Smooth muscle cell (in vitro differentiated cells): ENCODE results near the gene SLC2A8. TPM values are rescaled to one million over a fixed set of nuclear protein-coding genes. Genes with fewer than 3 reads are reported as not detected.

Source experiments
- DNase-seq: peaks from one replicate; lab custom pipeline; 2025; ENCODE audit not compliant: unreplicated experiment; lab: John Stamatoyannopoulos, UW
- H2AFZ ChIP-seq: fragments of 200-600 bp; sonication (generic); 2 replicates; pipeline ENCODE4 v1.6.0; 2016; ENCODE audit warnings: antibody characterized with exemption, low read depth, mild to moderate bottlenecking
- H3F3A ChIP-seq: fragments of 200-600 bp; sonication (generic); 2 replicates; pipeline ENCODE4 v1.6.0; 2017; ENCODE audit warnings: antibody characterized with exemption, low read depth
- H3K27ac ChIP-seq: fragments of 200-600 bp; sonication (generic); 2 replicates; pipeline ENCODE4 v1.5.1; 2016; ENCODE audit warnings: low read depth, mild to moderate bottlenecking
- H3K27me3 ChIP-seq: fragments of 200-600 bp; sonication (generic); 2 replicates; pipeline ENCODE4 v1.6.1; 2016; ENCODE audit warnings: low read depth, mild to moderate bottlenecking
- H3K36me3 ChIP-seq: fragments of 200-600 bp; sonication (generic); 2 replicates; pipeline ENCODE4 v1.5.1; 2016; ENCODE audit warnings: low read depth
- H3K4me1 ChIP-seq: fragments of 200-600 bp; sonication (generic); 2 replicates; pipeline ENCODE4 v1.5.1; 2016; ENCODE audit warnings: low read depth
- H3K4me2 ChIP-seq: fragments of 200-600 bp; sonication (generic); 2 replicates; pipeline ENCODE4 v1.6.0; 2016; ENCODE audit warnings: mild to moderate bottlenecking
- H3K4me3 ChIP-seq: fragments of 200-600 bp; sonication (generic); 2 replicates; pipeline ENCODE4 v1.5.1; 2016; ENCODE audit warnings: mild to moderate bottlenecking
- H3K79me2 ChIP-seq: fragments of 200-600 bp; sonication (generic); 2 replicates; pipeline ENCODE4 v1.6.0; 2016; ENCODE audit warnings: low read depth, mild to moderate bottlenecking
- H3K9ac ChIP-seq: fragments of 200-600 bp; sonication (generic); 2 replicates; pipeline ENCODE4 v1.6.0; 2016; ENCODE audit warnings: low read depth
- H3K9me3 ChIP-seq: fragments of 200-600 bp; sonication (generic); replicated peaks from 2 replicates; pipeline ENCODE4 v1.5.1; 2016; ENCODE audit warnings: low read depth
- H4K20me1 ChIP-seq: fragments of 200-600 bp; sonication (generic); 2 replicates; pipeline ENCODE4 v1.6.0; 2016; ENCODE audit warnings: low read depth
- WGBS: methylation state at CpG from one replicate; pipeline ENCODE4 v1.1.7; 2016; ENCODE audit warnings: low lambda C conversion rate; 5-methylcytosine and 5-hydroxymethylcytosine counted together
- polyA plus RNA-seq: library from polyadenylated mRNA; unstranded; fragments of >200 nt; fragmentation: Nextera tagmentation; extraction: Ambion mirVana; gene quantifications from 2 replicates; pipeline ENCODE4 v1.2.1, GENCODE V29; 2016
- total RNA-seq: library from RNA; depleted of rRNA; stranded (reverse); fragments of >200 nt; gene quantifications from 2 replicates; pipeline ENCODE4 v1.2.3, GENCODE V29; 2014
- TF ChIP-seq, protein P1 (sequence below): fragments of 200-600 bp; sonication (generic); IDR thresholded peaks from 2 replicates; pipeline ENCODE4 v1.5.1; 2017; ENCODE audit warnings: borderline replicate concordance, mild to moderate bottlenecking, antibody characterized with exemption; ENCODE audit not compliant: insufficient read depth, poor library complexity, severe bottlenecking

Gene SLC2A8
- total and polyA plus RNA-seq, 2 experiments from 2014 or later, result 16.9 to 27.7 TPM

GRCh38 chr9:127423934-127424675, 27.1 kb downstream of the SLC2A8 start, which contains the start of gene ZNF79:
Gene ZNF79 (plus strand): TSS chr9:127424382. CDS start chr9:127424788, 406 bp downstream.
- Histone ChIP-seq H3F3A (peaks cover 10% of the 10 kb centered on the region), H3K27ac (peak within 1 kb of the TSS; percentile 72), H3K4me1 (peaks cover 18% of the 10 kb centered on the region), H3K4me3 (peak within 1 kb of the TSS; percentile 77), H3K9me3 (no peaks in the 10 kb centered on the region), H4K20me1 (peaks cover 26% of the 10 kb centered on the region), H3K36me3 (no peaks in the 10 kb centered on the region), H3K79me2 (peaks cover 63% of the 10 kb centered on the region), H3K27me3 (no peaks in the 10 kb centered on the region), H2AFZ (peak within 1 kb of the TSS; percentile 86), H3K9ac (peak within 1 kb of the TSS; percentile 81), H3K4me2 (peak within 1 kb of the TSS; percentile 87)
- DNase-seq, result peak; percentile 86
- WGBS, result under 1% methylated on average over 54 of the region's 54 CpGs
- TF ChIP-seq, protein P1, sequence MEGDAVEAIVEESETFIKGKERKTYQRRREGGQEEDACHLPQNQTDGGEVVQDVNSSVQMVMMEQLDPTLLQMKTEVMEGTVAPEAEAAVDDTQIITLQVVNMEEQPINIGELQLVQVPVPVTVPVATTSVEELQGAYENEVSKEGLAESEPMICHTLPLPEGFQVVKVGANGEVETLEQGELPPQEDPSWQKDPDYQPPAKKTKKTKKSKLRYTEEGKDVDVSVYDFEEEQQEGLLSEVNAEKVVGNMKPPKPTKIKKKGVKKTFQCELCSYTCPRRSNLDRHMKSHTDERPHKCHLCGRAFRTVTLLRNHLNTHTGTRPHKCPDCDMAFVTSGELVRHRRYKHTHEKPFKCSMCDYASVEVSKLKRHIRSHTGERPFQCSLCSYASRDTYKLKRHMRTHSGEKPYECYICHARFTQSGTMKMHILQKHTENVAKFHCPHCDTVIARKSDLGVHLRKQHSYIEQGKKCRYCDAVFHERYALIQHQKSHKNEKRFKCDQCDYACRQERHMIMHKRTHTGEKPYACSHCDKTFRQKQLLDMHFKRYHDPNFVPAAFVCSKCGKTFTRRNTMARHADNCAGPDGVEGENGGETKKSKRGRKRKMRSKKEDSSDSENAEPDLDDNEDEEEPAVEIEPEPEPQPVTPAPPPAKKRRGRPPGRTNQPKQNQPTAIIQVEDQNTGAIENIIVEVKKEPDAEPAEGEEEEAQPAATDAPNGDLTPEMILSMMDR, result no peak

GRCh38 chr9:127424676-127424999, 27.7 kb downstream of the SLC2A8 start:
- Histone ChIP-seq H4K20me1 (peaks cover 26% of the 10 kb centered on the region), H3K79me2 (peaks cover 63% of the 10 kb centered on the region), H2AFZ (peak overlapping the region; percentile 86), H3K36me3 (no peaks in the 10 kb centered on the region), H3K9ac (peak overlapping the region; percentile 81), H3K27me3 (no peaks in the 10 kb centered on the region), H3K9me3 (no peaks in the 10 kb centered on the region), H3K4me1 (peaks cover 18% of the 10 kb centered on the region), H3K4me2 (peak overlapping the region; percentile 87), H3F3A (peaks cover 10% of the 10 kb centered on the region), H3K4me3 (peak overlapping the region; percentile 77), H3K27ac (peak overlapping the region; percentile 72)
- no peak for DNase-seq
- TF ChIP-seq, protein P1, result no peak
- 1% methylated on average over 13 of the region's 13 CpGs for WGBS

DNA sequence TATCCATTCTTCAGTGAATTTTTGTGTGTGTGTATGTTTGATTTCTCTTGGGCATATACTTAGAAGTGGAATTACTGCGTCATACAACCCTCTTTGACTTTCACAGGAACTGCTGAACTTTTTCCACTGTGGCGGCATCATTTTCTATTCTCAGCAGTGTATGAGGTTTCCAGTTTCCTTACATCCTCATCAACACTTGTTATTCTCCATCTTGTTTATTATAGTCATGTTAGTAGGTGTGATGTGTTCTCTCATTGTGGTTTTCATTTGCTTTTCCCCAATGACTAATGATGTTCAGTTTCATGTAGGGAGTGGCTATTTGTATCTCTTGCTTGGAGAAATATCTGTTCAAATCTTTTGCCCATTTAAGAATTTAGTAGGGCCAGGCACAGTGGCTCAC, 29.8 kb downstream of the SLC2A8 start:
- no peak for DNase-seq
- TF ChIP-seq, protein P1, result no peak
- Histone ChIP-seq H3K4me3 (no peak overlapping the region), H3K4me1 (peaks cover 18% of the 10 kb centered on the region), H2AFZ (no peak overlapping the region), H3K4me2 (no peak overlapping the region), H3K9ac (no peak overlapping the region), H3K36me3 (no peaks in the 10 kb centered on the region), H3K79me2 (peaks cover 76% of the 10 kb centered on the region), H3K27ac (no peak overlapping the region), H3F3A (peaks cover 10% of the 10 kb centered on the region), H3K9me3 (no peaks in the 10 kb centered on the region), H4K20me1 (peaks cover 40% of the 10 kb centered on the region), H3K27me3 (no peaks in the 10 kb centered on the region)
- 100% methylated on average over 2 of the region's 2 CpGs for WGBS

GRCh38 chr9:127428348-127428747, 31.4 kb downstream of the SLC2A8 start:
- peaks cover 9% of the 10 kb centered on the region for H3K4me1 ChIP-seq
- DNase-seq, result no peak
- TF ChIP-seq, protein P1, result no peak
- H3K4me2 ChIP-seq, result no peak overlapping the region
- no peaks in the 10 kb centered on the region for H3K9me3 ChIP-seq
- H2AFZ ChIP-seq, result no peak overlapping the region
- H3K36me3 ChIP-seq, result peaks cover 3% of the 10 kb centered on the region
- no peak overlapping the region for H3K27ac ChIP-seq
- no peak overlapping the region for H3K9ac ChIP-seq
- peaks cover 54% of the 10 kb centered on the region for H4K20me1 ChIP-seq
- H3K27me3 ChIP-seq, result no peaks in the 10 kb centered on the region
- peaks cover 8% of the 10 kb centered on the region for H3F3A ChIP-seq
- no peak overlapping the region for H3K4me3 ChIP-seq
- peaks cover 70% of the 10 kb centered on the region for H3K79me2 ChIP-seq
- WGBS, result 83% methylated on average over 3 of the region's 3 CpGs
